Thyroid gland (tissue), 4 donors: Measurements from ENCODE around the gene NUB1.

Experiments
- CTCF ChIP-seq, 6 experiments: fragments of 200-600 bp in 3 of 6; fragments of 450-650 bp in 3 of 6; sonication (generic) in 3 of 6; IDR thresholded peaks; one replicate each; pipeline ENCODE4 v1.5.1; 2016 to 2019; ENCODE audit warnings: antibody characterized with exemption in 6 of 6, mild to moderate bottlenecking in 2 of 6, inconsistent platforms in 1 of 6, moderate library complexity in 1 of 6
- POLR2A ChIP-seq, 2 donors: fragments of 450-650 bp; IDR thresholded peaks; one replicate each; pipeline ENCODE4 v1.6.1; 2017; ENCODE audit warnings: antibody characterized with exemption in 2 of 2, mild to moderate bottlenecking in 2 of 2, moderate library complexity in 1 of 2

- TF ChIP-seq POLR2A (IDR thresholded peaks at IDR 0.05) (no peak), CTCF (IDR thresholded peaks at IDR 0.05) (no peak)
Observed at GRCh38 chr7:151381098-151381347, 39.4 kb downstream of the NUB1 start.
